Common myeloid progenitor, CD34-positive (primary cell): ENCODE results near the gene ITSN1.

Experiments used
- CTCF ChIA-PET: fragments of 350-600 bp; sonication (Branson Sonifier 250); formaldehyde crosslinking; loops from one replicate; lab custom pipeline; 2021; ENCODE audit warnings: antibody characterized with exemption; lab: Charles Lee
- POLR2A ChIA-PET: fragments of 350-600 bp; sonication (Branson Sonifier 250); formaldehyde crosslinking; loops from one replicate; lab custom pipeline; 2021; ENCODE audit warnings: antibody characterized with exemption; lab: Charles Lee
- DNase-seq, 3 donors: peaks; one replicate each; pipeline versions ENCODE4 v3.0.0 to v3.0.0-alpha.2; 2013
- H3K27ac ChIP-seq, 2 experiments: 1 replicate in 1 of 2; 2 replicates in 1 of 2; pipeline ENCODE4 v1.7.0; 2013; ENCODE audit warnings: inconsistent platforms in 2 of 2, low read length in 2 of 2, mild to moderate bottlenecking in 2 of 2, low read depth in 1 of 2, moderate library complexity in 1 of 2; ENCODE audit not compliant: severe bottlenecking in 2 of 2, insufficient read depth in 1 of 2, poor library complexity in 1 of 2
- H3K27me3 ChIP-seq, 5 experiments: replicated peaks in 2 of 5; 1 replicate in 3 of 5; 2 replicates in 2 of 5; pipeline versions ENCODE4 v1.6.1 to v1.7.0; 2013; ENCODE audit warnings: low read length in 4 of 5, mild to moderate bottlenecking in 2 of 5, moderate library complexity in 2 of 5, inconsistent platforms in 1 of 5; ENCODE audit not compliant: insufficient read depth in 5 of 5, control insufficient read depth in 4 of 5
- H3K36me3 ChIP-seq, 4 experiments: 1 replicate in 2 of 4; 2 replicates in 2 of 4; pipeline versions ENCODE4 v1.6.1 to v1.7.0; 2013; ENCODE audit warnings: low read length in 3 of 4, control low read depth in 1 of 4, mild to moderate bottlenecking in 1 of 4; ENCODE audit not compliant: control insufficient read depth in 4 of 4, insufficient read depth in 4 of 4
- H3K4me1 ChIP-seq, 4 experiments: 1 replicate in 3 of 4; 2 replicates in 1 of 4; pipeline versions ENCODE4 v1.6.1 to v1.7.1; 2013; ENCODE audit warnings: low read length in 3 of 4, mild to moderate bottlenecking in 3 of 4, control low read depth in 1 of 4, inconsistent platforms in 1 of 4, moderate library complexity in 1 of 4; ENCODE audit not compliant: control insufficient read depth in 4 of 4, insufficient read depth in 4 of 4; ENCODE audit errors: control extremely low read depth in 1 of 4
- H3K4me3 ChIP-seq, 7 experiments: 1 replicate in 4 of 7; 2 replicates in 3 of 7; pipeline versions ENCODE4 v1.5.1 to v1.7.0; 2013; ENCODE audit warnings: mild to moderate bottlenecking in 7 of 7, low read length in 6 of 7, moderate library complexity in 6 of 7, inconsistent platforms in 2 of 7, low read depth in 2 of 7, control low read depth in 1 of 7; ENCODE audit not compliant: insufficient read depth in 4 of 7, control insufficient read depth in 1 of 7; ENCODE audit errors: extremely low read depth in 1 of 7
- H3K9me3 ChIP-seq, 5 experiments: 1 replicate in 4 of 5; 2 replicates in 1 of 5; pipeline versions ENCODE4 v1.6.1 to v1.7.1; 2013; ENCODE audit warnings: low read length in 4 of 5, mild to moderate bottlenecking in 2 of 5, inconsistent platforms in 1 of 5, low read depth in 1 of 5, moderate library complexity in 1 of 5; ENCODE audit not compliant: control insufficient read depth in 4 of 5, insufficient read depth in 2 of 5; ENCODE audit errors: control extremely low read depth in 1 of 5
- WGBS: methylation state at CpG from one replicate; pipeline ENCODE4 v1.1.5; 2013; ENCODE audit not compliant: insufficient coverage; 5-methylcytosine and 5-hydroxymethylcytosine counted together

The ITSN1 gene

GRCh38 chr21:33642896-33643657 lies 776 bp downstream of the ITSN1 start:
- peaks cover 11 to 24% (median 18%) of the 10 kb centered on the region in 4 experiments for H3K4me1 ChIP-seq
- ChIA-PET POLR2A (no interaction called here), CTCF (interaction anchor here (0.6 kb wide), 1 partner anchor 252 kb away, joined by 3 read pairs; no protein-coding TSS in a partner anchor)
- peak in 1 of 3 donors; percentile 27 for DNase-seq
- no peak overlapping the region for H3K27ac ChIP-seq
- under 1% methylated on average over 65 of the region's 78 CpGs for WGBS
- H3K36me3 ChIP-seq: no peaks in the 10 kb centered on the region
- peaks cover 0 to 27% (median 11%) of the 10 kb centered on the region in 5 experiments for H3K27me3 ChIP-seq
- H3K9me3 ChIP-seq: no peaks in the 10 kb centered on the region
- H3K4me3 ChIP-seq: peak overlapping the region; percentile 60 to 97 (median 92)

- 44% methylated on average over 3 of the region's 7 CpGs for WGBS
- H3K27me3 ChIP-seq: peaks cover 0 to 27% (median 11%) of the 10 kb centered on the region in 5 experiments
- peak in 1 of 3 donors; percentile 16 for DNase-seq
- H3K27ac ChIP-seq: no peak overlapping the region
- H3K4me3 ChIP-seq: peak overlapping the region in 6 of 7 experiments; percentile 86 to 97 (median 92)
- ChIA-PET POLR2A (no interaction called here), CTCF (no interaction called here)
- H3K36me3 ChIP-seq: no peaks in the 10 kb centered on the region
- peaks cover 11 to 24% (median 18%) of the 10 kb centered on the region in 4 experiments for H3K4me1 ChIP-seq
- no peaks in the 10 kb centered on the region for H3K9me3 ChIP-seq
Measured at GRCh38 chr21:33643658-33644311, 1.5 kb downstream of the ITSN1 start.

DNA sequence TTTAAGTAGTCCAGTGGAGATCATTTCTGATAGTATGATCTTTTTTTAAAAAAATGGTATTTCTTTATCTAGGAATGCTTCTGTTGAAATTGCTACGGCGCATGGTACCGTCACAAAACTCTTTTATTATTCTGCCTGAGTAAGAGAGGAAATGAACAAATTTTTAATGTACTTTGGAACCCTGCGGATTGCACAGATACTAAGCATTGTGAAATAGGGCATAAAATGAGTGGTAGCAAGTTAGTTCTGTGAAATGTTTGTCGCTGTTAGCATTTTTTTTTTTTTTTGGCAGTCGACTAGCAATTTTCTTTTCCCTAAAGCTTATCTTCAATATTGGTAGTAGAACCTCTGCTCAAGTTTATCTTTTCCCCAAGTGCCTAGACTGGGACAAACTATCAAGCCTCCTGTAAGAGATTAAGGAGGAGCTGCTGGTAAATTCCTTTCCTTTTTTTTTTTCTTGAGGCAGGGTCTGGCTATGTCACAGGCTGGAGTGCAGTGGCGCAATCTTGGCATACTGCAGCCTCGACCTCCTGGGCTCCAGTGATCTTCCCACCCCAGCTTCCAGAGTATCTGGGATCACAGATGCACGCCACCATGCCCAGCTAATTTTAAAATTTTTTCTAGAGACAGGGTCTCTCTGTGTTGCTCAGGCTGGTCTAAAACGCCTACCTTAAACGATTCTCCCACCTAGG lies 2.2 kb downstream of the ITSN1 start:
- no peak for DNase-seq
- no peaks in the 10 kb centered on the region for H3K36me3 ChIP-seq
- 94% methylated on average over 7 of the region's 11 CpGs for WGBS
- ChIA-PET CTCF (no interaction called here), POLR2A (no interaction called here)
- peaks cover 0 to 27% (median 11%) of the 10 kb centered on the region in 5 experiments for H3K27me3 ChIP-seq
- H3K9me3 ChIP-seq: no peaks in the 10 kb centered on the region
- H3K4me1 ChIP-seq: peaks cover 11 to 26% (median 18%) of the 10 kb centered on the region in 4 experiments
- no peak overlapping the region for H3K4me3 ChIP-seq
- no peak overlapping the region for H3K27ac ChIP-seq

DNA sequence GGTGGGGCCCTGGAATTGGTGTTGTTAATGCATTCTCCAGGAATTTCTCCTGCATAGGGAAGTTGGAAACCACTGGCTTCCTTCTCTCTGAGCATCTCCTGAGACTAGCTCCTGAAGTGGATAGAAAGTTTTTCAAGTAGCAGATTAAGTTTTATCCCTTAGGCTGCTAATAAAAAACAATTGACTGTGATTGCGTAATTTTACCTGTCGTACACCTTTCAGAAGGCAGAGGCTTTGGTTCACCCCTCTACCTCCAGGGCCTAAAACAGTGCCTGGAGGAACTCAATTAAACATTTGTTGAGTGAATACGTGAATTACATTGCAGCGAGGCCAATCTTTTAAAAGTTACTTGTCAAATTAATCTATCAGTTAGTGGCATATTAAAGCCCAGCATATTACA lies 3.4 kb downstream of the ITSN1 start:
- CTCF ChIA-PET: no interaction called here
- WGBS: 90% methylated on average over 2 of the region's 4 CpGs

GRCh38 chr21:33647587-33647986 lies 5.3 kb downstream of the ITSN1 start:
- Histone ChIP-seq H3K36me3 (no peaks in the 10 kb centered on the region), H3K9me3 (no peaks in the 10 kb centered on the region), H3K27me3 (peaks cover 0 to 27% (median 11%) of the 10 kb centered on the region in 5 experiments), H3K4me1 (peaks cover 0 to 12% (median 8%) of the 10 kb centered on the region in 4 experiments), H3K4me3 (no peak overlapping the region), H3K27ac (no peak overlapping the region)
- DNase-seq: no peak
- POLR2A ChIA-PET: no interaction called here
- 100% methylated on average over 1 of the region's 3 CpGs for WGBS
- CTCF ChIA-PET: no interaction called here

More for the DNA sequence above, 3.4 kb downstream of the ITSN1 start:
- POLR2A ChIA-PET: no interaction called here
- no peak overlapping the region for H3K27ac ChIP-seq
- H3K9me3 ChIP-seq: no peaks in the 10 kb centered on the region
- no peak for DNase-seq
- H3K36me3 ChIP-seq: no peaks in the 10 kb centered on the region
- H3K27me3 ChIP-seq: peaks cover 0 to 27% (median 11%) of the 10 kb centered on the region in 5 experiments
- H3K4me3 ChIP-seq: no peak overlapping the region
- H3K4me1 ChIP-seq: peaks cover 6 to 19% (median 14%) of the 10 kb centered on the region in 4 experiments

GRCh38 chr21:33648555-33648954 lies 6.3 kb downstream of the ITSN1 start:
- CTCF ChIA-PET: no interaction called here
- peaks cover 0 to 21% (median 10%) of the 10 kb centered on the region in 5 experiments for H3K27me3 ChIP-seq
- POLR2A ChIA-PET: interaction anchor here (0.6 kb wide), 1 partner anchor 36 kb away, joined by 4 read pairs; no protein-coding TSS in a partner anchor
- H3K4me1 ChIP-seq: peaks cover 0 to 4% (median 3%) of the 10 kb centered on the region in 4 experiments
- no peaks in the 10 kb centered on the region for H3K36me3 ChIP-seq
- no peaks in the 10 kb centered on the region for H3K9me3 ChIP-seq
- no peak overlapping the region for H3K4me3 ChIP-seq
- no peak overlapping the region for H3K27ac ChIP-seq
- WGBS: 100% methylated on average over 1 of the region's 1 CpG
- DNase-seq: no peak
